Measurements from ENCODE around the gene DHX8. TPM values are rescaled to one million over a fixed set of nuclear protein-coding genes. Genes with fewer than 3 reads are reported as not detected.

The DHX8 gene
- polyA plus RNA-seq, 1 donor (not counting 4 experiments of a cell fraction or from before 2014, with no cell fraction given) = 30.1 TPM

DNA sequence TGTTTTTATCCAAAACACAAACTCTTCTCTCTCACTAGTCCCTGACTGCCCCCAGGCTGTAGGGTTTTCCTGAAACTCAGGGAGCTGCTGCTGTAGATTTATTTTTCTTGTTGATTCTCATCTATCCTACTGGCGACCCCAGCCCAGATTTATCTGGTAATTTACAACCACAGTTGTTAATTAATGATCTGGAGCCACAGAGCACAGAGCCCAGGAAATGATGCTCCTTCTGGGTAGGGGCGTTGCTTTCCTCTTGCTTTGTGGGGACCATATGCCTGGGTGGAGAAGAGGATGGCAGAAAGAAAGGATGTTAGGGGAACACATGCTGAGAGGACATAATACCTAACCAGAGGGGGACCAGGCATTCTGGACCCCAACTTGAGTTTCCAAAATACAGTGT is 69.8 kb downstream of the DHX8 start:
- Histone ChIP-seq H3K4me1 (ENCODE audit: control insufficient read depth, extremely low read depth, insufficient read depth, low read length) (peaks cover 23% of the 10 kb centered on the region), H3K4me2 (ENCODE audit: control insufficient read depth, extremely low read depth, insufficient read depth, low read depth, low read length) (no peak overlapping the region)
- dilution Hi-C loops (cut with MboI; ENCODE audit: extremely low pct_ligation_motif_present, low sequenced_read_pairs) = no loop called here

GRCh38 chr17:43554857-43555256 is 71.1 kb downstream of the DHX8 start:
- Histone ChIP-seq H3K36me3 (ENCODE audit: control insufficient read depth in 2 of 2, extremely low read depth in 1 of 2, insufficient read depth in 2 of 2, low read length in 2 of 2) (no peaks in the 10 kb centered on the region), H3K27me3 (ENCODE audit: control insufficient read depth, extremely low read depth, insufficient read depth, low read length) (no peaks in the 10 kb centered on the region), H3K4me2 (ENCODE audit: control insufficient read depth, extremely low read depth, insufficient read depth, low read depth, low read length) (no peak overlapping the region), H3K4me3 (ENCODE audit: control insufficient read depth in 2 of 3, extremely low read depth in 1 of 3, insufficient read depth in 2 of 3, low read depth in 1 of 3, low read length in 3 of 3) (no peak overlapping the region), H3K4me1 (ENCODE audit: control insufficient read depth, extremely low read depth, insufficient read depth, low read length) (peaks cover 16% of the 10 kb centered on the region), H3K9ac (ENCODE audit: control insufficient read depth, extremely low read depth, insufficient read depth, low read length) (no peak overlapping the region), H3K79me2 (ENCODE audit: control insufficient read depth, insufficient read depth, low read length) (no peaks in the 10 kb centered on the region), H3K9me1 (ENCODE audit: control insufficient read depth, extremely low read depth, insufficient read depth, low read length) (no peaks in the 10 kb centered on the region), H4K20me1 (ENCODE audit: control insufficient read depth, extremely low read depth, insufficient read depth, low read length) (no peaks in the 10 kb centered on the region), H3K27ac (ENCODE audit: control insufficient read depth, insufficient read depth, low read length) (no peak overlapping the region), H3K9me3 (ENCODE audit: control insufficient read depth, low read depth, low read length) (no peaks in the 10 kb centered on the region), H2AFZ (ENCODE audit: control insufficient read depth, low read length) (no peak overlapping the region)
- no peak for FAIRE-seq
- dilution Hi-C loops (cut with MboI; ENCODE audit: extremely low pct_ligation_motif_present, low sequenced_read_pairs) = no loop called here
- TF ChIP-seq, protein P1, sequence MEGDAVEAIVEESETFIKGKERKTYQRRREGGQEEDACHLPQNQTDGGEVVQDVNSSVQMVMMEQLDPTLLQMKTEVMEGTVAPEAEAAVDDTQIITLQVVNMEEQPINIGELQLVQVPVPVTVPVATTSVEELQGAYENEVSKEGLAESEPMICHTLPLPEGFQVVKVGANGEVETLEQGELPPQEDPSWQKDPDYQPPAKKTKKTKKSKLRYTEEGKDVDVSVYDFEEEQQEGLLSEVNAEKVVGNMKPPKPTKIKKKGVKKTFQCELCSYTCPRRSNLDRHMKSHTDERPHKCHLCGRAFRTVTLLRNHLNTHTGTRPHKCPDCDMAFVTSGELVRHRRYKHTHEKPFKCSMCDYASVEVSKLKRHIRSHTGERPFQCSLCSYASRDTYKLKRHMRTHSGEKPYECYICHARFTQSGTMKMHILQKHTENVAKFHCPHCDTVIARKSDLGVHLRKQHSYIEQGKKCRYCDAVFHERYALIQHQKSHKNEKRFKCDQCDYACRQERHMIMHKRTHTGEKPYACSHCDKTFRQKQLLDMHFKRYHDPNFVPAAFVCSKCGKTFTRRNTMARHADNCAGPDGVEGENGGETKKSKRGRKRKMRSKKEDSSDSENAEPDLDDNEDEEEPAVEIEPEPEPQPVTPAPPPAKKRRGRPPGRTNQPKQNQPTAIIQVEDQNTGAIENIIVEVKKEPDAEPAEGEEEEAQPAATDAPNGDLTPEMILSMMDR (optimal IDR thresholded peaks at IDR 0.05 in 1 of 3, IDR thresholded peaks at IDR 0.05 in 1 of 3, conservative IDR thresholded peaks at IDR 0.05 in 1 of 3; ENCODE audit: extremely low read depth in 1 of 3, insufficient read depth in 2 of 3, low read length in 3 of 3) = no peak
- no peak for TF ChIP-seq EZH2 (IDR thresholded peaks at IDR 0.05; ENCODE audit: low read length)
- DNase-seq (ENCODE audit: low read depth, low spot score) = no peak

More for the DNA sequence above, 69.8 kb downstream of the DHX8 start:
- H3K27ac ChIP-seq (ENCODE audit: control insufficient read depth, insufficient read depth, low read length) = no peak overlapping the region
- no peaks in the 10 kb centered on the region for H3K36me3 ChIP-seq (ENCODE audit: control insufficient read depth in 2 of 2, extremely low read depth in 1 of 2, insufficient read depth in 2 of 2, low read length in 2 of 2)
- no peak overlapping the region for H2AFZ ChIP-seq (ENCODE audit: control insufficient read depth, low read length)
- H3K4me3 ChIP-seq (ENCODE audit: control insufficient read depth in 2 of 3, extremely low read depth in 1 of 3, insufficient read depth in 2 of 3, low read depth in 1 of 3, low read length in 3 of 3) = no peak overlapping the region
- no peaks in the 10 kb centered on the region for H3K27me3 ChIP-seq (ENCODE audit: control insufficient read depth, extremely low read depth, insufficient read depth, low read length)
- no peaks in the 10 kb centered on the region for H4K20me1 ChIP-seq (ENCODE audit: control insufficient read depth, extremely low read depth, insufficient read depth, low read length)
- H3K9me1 ChIP-seq (ENCODE audit: control insufficient read depth, extremely low read depth, insufficient read depth, low read length) = no peaks in the 10 kb centered on the region
- no peaks in the 10 kb centered on the region for H3K79me2 ChIP-seq (ENCODE audit: control insufficient read depth, insufficient read depth, low read length)
- TF ChIP-seq, protein P1 (optimal IDR thresholded peaks at IDR 0.05 in 1 of 3, IDR thresholded peaks at IDR 0.05 in 1 of 3, conservative IDR thresholded peaks at IDR 0.05 in 1 of 3; ENCODE audit: extremely low read depth in 1 of 3, insufficient read depth in 2 of 3, low read length in 3 of 3) = no peak
- no peak for TF ChIP-seq EZH2 (IDR thresholded peaks at IDR 0.05; ENCODE audit: low read length)
- DNase-seq (ENCODE audit: low read depth, low spot score) (no peak), FAIRE-seq (no peak)
- H3K9me3 ChIP-seq (ENCODE audit: control insufficient read depth, low read depth, low read length) = no peaks in the 10 kb centered on the region
- no peak overlapping the region for H3K9ac ChIP-seq (ENCODE audit: control insufficient read depth, extremely low read depth, insufficient read depth, low read length)
